ENCODE data around the gene GRIK2.

DNA sequence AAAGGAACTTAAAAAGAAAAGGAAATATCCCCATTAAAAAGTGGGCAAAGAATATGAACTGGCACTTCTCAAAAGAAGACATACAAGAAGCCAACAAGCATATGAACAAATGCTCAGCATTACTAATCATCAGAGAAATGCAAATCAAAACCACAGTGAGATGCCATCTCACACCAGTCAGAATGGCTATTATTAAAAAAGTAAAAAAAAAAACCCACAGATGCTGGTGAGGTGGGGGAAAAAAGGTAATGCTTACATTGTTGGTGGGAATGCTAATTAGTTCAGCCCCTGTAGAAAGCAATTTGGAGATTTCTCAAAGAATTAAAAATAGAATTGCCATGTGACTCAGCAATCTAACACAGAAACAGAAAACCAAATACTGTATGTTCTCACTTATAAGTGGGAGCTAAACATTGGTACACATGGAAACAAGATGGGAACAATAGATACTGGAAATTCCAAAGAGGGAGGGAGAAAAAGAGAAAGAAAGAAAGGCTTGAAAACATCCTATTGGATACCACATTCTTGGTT is 437.1 kb downstream of the GRIK2 start:
- TF ChIP-seq, protein P1, sequence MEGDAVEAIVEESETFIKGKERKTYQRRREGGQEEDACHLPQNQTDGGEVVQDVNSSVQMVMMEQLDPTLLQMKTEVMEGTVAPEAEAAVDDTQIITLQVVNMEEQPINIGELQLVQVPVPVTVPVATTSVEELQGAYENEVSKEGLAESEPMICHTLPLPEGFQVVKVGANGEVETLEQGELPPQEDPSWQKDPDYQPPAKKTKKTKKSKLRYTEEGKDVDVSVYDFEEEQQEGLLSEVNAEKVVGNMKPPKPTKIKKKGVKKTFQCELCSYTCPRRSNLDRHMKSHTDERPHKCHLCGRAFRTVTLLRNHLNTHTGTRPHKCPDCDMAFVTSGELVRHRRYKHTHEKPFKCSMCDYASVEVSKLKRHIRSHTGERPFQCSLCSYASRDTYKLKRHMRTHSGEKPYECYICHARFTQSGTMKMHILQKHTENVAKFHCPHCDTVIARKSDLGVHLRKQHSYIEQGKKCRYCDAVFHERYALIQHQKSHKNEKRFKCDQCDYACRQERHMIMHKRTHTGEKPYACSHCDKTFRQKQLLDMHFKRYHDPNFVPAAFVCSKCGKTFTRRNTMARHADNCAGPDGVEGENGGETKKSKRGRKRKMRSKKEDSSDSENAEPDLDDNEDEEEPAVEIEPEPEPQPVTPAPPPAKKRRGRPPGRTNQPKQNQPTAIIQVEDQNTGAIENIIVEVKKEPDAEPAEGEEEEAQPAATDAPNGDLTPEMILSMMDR (IDR thresholded peaks at IDR 0.05): no peak
- TF ChIP-seq POLR2A (IDR thresholded peaks at IDR 0.05; ENCODE audit: low read depth) (no peak), POLR2AphosphoS5 (IDR thresholded peaks at IDR 0.05) (no peak)

Data from esophagus muscularis mucosa (tissue), 3 donors.